Thymus (tissue), 11 donors: ENCODE data around the gene APMAP. TPM values are rescaled to one million over a fixed set of nuclear protein-coding genes. Genes with fewer than 3 reads are reported as not detected.
"Not testable (repeated sequence)": the region's sequence is repeated elsewhere in the genome, so short reads cannot be mapped to it uniquely, and the experiment has no call there.

Experiments used
- DNase-seq, 9 donors: peaks; one replicate each; pipeline ENCODE4 v3.0.0-alpha.2; 2013; ENCODE audit warnings: low spot score in 9 of 9, low read depth in 6 of 9, missing footprints in 1 of 9
- H3K27ac ChIP-seq, 2 donors: one replicate each; pipeline ENCODE4 v1.5.1; 2013; ENCODE audit warnings: control low read depth in 1 of 2, low read depth in 1 of 2, low read length in 1 of 2, mild to moderate bottlenecking in 1 of 2, moderate library complexity in 1 of 2
- H3K27me3 ChIP-seq, 2 donors: one replicate each; pipeline ENCODE4 v1.5.1; 2013; ENCODE audit warnings: low read length in 1 of 2; ENCODE audit not compliant: control insufficient read depth in 2 of 2, insufficient read depth in 1 of 2
- H3K36me3 ChIP-seq, 2 donors: one replicate each; pipeline ENCODE4 v1.5.1; 2013; ENCODE audit warnings: low read length in 1 of 2, mild to moderate bottlenecking in 1 of 2, moderate library complexity in 1 of 2; ENCODE audit not compliant: control insufficient read depth in 2 of 2, insufficient read depth in 2 of 2
- H3K4me1 ChIP-seq, 2 donors: one replicate each; pipeline ENCODE4 v1.5.1; 2013; ENCODE audit warnings: low read length in 2 of 2; ENCODE audit not compliant: control insufficient read depth in 2 of 2, insufficient read depth in 2 of 2
- H3K4me3 ChIP-seq, 2 donors: one replicate each; pipeline ENCODE4 v1.5.1; 2013; ENCODE audit warnings: low read length in 2 of 2, control low read depth in 1 of 2, mild to moderate bottlenecking in 1 of 2
- H3K9me3 ChIP-seq, 2 donors: one replicate each; pipeline ENCODE4 v1.5.1; 2013; ENCODE audit warnings: low read length in 1 of 2, mild to moderate bottlenecking in 1 of 2; ENCODE audit not compliant: control insufficient read depth in 2 of 2, insufficient read depth in 1 of 2
- WGBS: extraction: QIAGEN DNeasy Blood & Tissue Kit; methylation state at CpG from one replicate; pipeline ENCODE4 v1.1.7; 2013; 5-methylcytosine and 5-hydroxymethylcytosine counted together
- polyA plus RNA-seq: library from polyadenylated mRNA; stranded (reverse); fragments of 200-250 nt; gene quantifications from one replicate; pipeline ENCODE4 v1.2.3, GENCODE V29; 2013
- total RNA-seq: library from RNA; stranded (reverse); fragments of 120-200 nt; gene quantifications from one replicate; pipeline ENCODE4 v1.2.4, GENCODE V29; 2013
- donor health status: healthy.

The APMAP gene
- total and polyA plus RNA-seq, 2 donors: 49.3 to 53.4 TPM

DNA sequence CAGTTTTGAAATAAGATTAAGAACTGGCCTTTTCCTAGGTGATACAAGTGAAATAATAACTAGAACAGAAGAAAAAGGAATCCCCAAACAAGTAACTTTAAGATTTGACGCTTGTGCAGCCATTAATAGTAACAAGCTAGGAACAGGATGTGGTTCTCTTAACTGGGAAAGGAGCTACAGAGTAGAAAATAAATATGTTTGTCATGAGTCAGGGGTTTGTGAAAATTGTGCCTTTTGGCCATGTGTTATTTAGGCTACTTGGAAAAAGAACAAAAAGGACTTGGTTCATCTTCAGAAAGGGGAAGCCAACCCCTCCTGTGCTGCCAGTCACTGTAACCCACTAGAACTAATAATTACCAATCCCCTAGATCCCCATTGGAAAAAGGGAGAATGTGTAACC is 60.7 kb downstream of the APMAP start:
- WGBS: 2% methylated on average over 1 of the region's 1 CpG
- H3K27ac ChIP-seq: not testable (repeated sequence)

DNA sequence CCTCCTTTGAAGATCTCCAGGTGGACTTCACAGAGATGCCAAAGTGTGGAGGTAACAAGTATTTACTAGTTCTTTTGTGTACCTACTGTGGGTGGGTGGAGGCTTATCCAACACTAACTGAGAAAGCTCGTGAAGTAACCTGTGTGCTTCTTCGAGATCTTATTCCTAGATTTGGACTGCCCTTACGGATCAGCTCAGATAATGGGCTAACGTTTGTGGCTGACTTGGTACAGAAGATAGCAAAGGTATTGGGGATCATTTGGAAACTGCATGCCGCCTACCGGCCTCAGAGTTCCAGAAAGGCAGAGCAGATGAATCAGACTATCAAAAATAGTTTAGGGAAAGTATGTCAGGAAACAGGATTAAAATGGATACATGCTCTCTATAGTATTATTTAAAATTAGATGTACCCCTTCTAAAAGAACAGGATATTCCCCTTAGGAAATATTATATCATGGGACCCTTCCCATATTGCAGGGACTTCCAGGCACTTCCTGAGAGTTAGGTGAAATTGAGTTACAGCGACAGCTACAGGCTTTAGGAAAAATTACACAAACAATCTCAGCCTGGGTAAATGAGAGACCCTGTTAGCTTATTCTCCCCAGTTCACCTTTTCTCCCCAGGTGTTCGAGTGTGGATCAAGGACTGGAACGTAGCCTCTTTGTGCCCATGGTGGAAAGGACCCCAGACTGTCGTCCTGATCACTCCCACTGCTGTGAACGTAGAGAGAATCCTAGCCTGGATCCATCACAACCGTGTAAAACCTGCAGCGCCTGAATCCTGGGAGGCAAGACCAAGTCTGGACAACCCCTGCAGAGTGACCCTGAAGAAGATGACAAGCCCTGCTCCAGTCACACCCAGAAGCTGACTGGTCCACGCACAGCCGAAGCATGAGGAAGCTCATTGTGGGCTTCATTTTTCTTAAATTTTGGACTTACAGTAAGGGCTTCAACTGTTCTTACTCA is 61.5 kb downstream of the APMAP start:
- DNase-seq, H3K4me3 ChIP-seq: not testable (repeated sequence)

More for the DNA sequence above, 60.7 kb downstream of the APMAP start:
- H3K4me3 ChIP-seq, H3K27me3 ChIP-seq, H3K36me3 ChIP-seq, DNase-seq: not testable (repeated sequence)
- Histone ChIP-seq H3K4me1 (peaks cover 24 to 31% of the 10 kb centered on the region in 2 donors), H3K9me3 (peaks cover 0 to 20% of the 10 kb centered on the region in 2 donors)

DNA sequence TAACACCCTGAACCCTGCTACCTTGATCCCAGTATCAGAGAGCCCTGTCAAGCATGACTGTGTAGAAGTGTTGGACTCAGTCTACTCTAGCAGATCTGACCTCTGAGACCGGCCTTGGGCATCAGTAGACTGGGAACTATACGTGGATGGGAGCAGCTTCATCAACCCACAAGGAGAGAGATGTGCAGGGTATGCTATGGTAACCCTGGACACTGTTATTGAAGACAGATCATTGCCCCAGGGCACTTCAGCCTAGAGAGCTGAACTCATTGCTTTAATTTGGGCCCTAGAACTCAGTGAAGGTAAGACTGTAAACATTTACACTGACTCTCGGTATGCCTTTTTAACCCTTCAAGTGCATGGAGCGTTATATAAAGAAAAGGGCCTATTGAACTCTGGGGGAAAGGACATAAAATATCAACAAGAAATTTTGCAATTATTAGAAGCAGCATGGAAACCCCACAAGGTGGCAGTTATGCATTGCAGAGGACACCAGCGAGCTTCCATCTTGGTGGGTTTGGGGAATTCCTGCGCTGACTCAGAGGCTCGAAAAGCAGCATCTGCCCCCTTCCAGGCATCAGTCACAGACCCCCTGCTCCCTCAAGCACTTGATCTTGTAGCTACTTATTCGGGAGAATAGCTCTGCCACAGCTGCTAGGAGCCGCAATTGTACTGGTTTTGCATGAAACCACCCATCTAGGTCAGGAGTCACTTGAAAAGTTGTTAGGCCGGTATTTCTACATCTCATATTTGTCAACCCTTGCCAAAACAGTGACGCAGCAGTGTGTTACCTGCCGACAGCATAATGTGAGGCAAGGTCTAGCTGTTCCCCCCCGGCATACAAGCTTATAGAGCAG is 62.5 kb downstream of the APMAP start:
- H3K4me3 ChIP-seq, H3K36me3 ChIP-seq, DNase-seq, H3K9me3 ChIP-seq, H3K27me3 ChIP-seq: not testable (repeated sequence)
- H3K4me1 ChIP-seq: peaks cover 24 to 29% of the 10 kb centered on the region in 2 donors
- WGBS: 90% methylated on average over 13 of the region's 13 CpGs
- peak overlapping the region in 1 of 2 donors; percentile 47 for H3K27ac ChIP-seq

More for the DNA sequence above, 61.5 kb downstream of the APMAP start:
- not testable (repeated sequence) for H3K27me3 ChIP-seq, H3K36me3 ChIP-seq
- peaks cover 24 to 31% of the 10 kb centered on the region in 2 donors for H3K4me1 ChIP-seq
- WGBS: 74% methylated on average over 15 of the region's 15 CpGs
- peak overlapping the region in 1 of 2 donors; percentile 47 for H3K27ac ChIP-seq
- H3K9me3 ChIP-seq: peaks cover 0 to 11% of the 10 kb centered on the region in 2 donors

DNA sequence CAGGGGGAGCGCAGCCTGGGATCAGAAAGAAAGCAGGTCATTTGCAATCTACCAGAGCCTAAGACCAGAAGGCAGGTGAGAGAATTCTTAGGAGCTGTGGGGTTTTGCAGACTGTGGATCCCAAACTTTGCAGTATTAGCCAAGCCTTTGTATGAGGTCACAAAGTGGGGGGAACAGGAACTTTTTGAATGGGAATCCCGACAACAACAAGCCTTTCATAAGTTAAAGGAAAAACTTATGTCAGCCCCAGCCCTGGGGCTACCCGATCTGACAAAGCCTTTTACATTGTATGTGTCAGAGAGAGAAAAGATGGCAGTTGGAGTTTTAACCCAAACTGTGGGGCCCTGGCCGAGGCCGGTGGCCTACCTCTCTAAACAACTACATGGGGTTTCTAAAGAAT is 63.3 kb downstream of the APMAP start:
- peaks cover 18 to 21% of the 10 kb centered on the region in 2 donors for H3K4me1 ChIP-seq
- not testable (repeated sequence) for H3K36me3 ChIP-seq, H3K27me3 ChIP-seq, H3K27ac ChIP-seq, H3K9me3 ChIP-seq, H3K4me3 ChIP-seq, DNase-seq
- 94% methylated on average over 5 of the region's 5 CpGs for WGBS

DNA sequence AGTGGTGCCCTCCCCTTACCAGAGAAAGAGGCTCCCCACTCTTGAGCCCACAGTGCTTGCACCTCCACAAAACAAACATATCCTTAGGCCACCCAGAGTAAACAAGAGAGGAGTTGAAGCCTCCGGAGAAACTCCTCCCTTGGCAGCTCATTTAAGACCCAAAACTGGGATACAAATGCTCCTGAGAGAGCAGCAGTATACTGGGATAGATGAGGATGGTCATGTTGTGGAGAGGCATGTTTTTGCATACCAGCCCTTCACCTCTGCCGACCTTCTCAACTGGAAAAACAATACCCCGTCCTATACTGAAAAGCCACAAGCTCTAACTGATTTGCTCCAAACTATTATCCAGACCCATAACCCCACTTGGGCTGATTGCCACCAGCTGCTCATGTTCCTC is 71.8 kb downstream of the APMAP start:
- not testable (repeated sequence) for H3K36me3 ChIP-seq, H3K27ac ChIP-seq, H3K9me3 ChIP-seq, H3K27me3 ChIP-seq, DNase-seq, H3K4me3 ChIP-seq
- peaks cover 5 to 12% of the 10 kb centered on the region in 2 donors for H3K4me1 ChIP-seq
- WGBS: 98% methylated on average over 3 of the region's 3 CpGs

DNA sequence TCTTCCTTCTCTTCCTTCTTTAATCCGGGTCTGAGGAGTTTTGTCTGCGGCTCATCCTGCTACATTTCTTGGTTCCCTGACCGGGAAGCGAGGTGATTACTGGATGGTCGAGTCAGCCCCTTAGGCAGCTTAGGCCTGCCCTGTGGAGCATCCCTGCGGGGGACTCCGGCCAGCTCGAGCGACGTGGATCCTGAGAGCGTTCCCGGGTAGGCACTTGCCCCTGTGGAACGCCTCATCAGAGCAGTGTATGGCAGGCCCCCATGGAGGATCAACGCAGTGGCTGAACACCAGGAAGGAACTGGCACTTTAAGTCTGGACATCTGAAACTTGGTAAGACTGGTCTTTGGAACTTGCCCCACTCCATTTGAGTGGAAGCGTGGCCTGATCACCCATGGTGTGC is 72.9 kb downstream of the APMAP start:
- not testable (repeated sequence) for H3K27me3 ChIP-seq, DNase-seq, H3K4me3 ChIP-seq, H3K36me3 ChIP-seq, H3K27ac ChIP-seq, H3K9me3 ChIP-seq
- H3K4me1 ChIP-seq: peaks cover 5 to 12% of the 10 kb centered on the region in 2 donors
- 99% methylated on average over 15 of the region's 15 CpGs for WGBS

DNA sequence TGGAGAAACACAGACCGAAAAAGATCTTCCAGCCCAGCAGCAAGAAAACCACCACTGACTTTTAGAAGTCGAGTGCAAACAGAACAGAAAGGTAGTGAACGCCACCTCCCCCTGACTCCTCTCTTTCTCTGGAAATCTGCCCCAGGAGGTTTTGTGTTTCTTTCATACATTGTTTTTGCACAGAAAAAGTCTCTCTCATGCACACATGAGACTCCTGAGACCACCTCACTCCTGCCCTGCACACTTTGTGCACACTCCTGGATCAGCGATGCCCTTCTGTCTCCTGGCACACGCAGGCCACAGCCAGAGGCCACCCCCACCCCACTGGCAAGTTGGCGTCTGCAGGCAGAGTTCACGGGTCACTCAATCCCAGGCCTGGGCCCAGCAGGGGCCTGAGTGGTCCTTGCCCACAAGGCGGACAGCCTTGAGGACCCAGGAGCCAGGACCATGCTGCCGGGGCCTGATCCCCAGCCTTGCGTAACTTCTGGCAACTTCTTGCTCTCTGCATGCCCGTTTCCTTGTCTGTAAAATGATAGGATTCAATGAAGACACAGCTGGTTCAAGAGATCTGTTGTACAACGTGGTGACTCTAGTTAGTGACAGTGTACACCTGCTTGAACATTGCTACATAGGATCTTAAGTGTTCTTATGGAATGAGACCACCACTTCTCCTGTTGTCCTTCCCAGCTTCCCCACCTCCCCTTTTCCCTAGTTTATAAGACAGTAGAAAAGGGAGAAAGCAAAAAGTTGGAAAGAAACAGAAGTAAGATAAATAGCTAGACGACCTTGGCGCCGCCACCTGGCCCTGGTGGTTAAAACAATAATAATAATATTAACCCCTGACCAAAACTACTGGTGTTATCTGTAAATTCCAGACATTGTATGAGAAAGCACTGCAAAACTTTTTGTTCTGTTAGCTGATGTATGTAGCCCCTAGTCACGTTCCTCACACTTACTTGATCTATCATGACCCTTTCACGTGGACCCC is 73.7 kb downstream of the APMAP start:
- Histone ChIP-seq H3K9me3 (no peaks in the 10 kb centered on the region), H3K36me3 (no peaks in the 10 kb centered on the region), H3K27ac (no peak overlapping the region), H3K4me3 (no peak overlapping the region), H3K27me3 (peaks cover 0 to 5% of the 10 kb centered on the region in 2 donors), H3K4me1 (peaks cover 5 to 12% of the 10 kb centered on the region in 2 donors)
- DNase-seq: no peak
- WGBS: 71% methylated on average over 17 of the region's 17 CpGs

DNA sequence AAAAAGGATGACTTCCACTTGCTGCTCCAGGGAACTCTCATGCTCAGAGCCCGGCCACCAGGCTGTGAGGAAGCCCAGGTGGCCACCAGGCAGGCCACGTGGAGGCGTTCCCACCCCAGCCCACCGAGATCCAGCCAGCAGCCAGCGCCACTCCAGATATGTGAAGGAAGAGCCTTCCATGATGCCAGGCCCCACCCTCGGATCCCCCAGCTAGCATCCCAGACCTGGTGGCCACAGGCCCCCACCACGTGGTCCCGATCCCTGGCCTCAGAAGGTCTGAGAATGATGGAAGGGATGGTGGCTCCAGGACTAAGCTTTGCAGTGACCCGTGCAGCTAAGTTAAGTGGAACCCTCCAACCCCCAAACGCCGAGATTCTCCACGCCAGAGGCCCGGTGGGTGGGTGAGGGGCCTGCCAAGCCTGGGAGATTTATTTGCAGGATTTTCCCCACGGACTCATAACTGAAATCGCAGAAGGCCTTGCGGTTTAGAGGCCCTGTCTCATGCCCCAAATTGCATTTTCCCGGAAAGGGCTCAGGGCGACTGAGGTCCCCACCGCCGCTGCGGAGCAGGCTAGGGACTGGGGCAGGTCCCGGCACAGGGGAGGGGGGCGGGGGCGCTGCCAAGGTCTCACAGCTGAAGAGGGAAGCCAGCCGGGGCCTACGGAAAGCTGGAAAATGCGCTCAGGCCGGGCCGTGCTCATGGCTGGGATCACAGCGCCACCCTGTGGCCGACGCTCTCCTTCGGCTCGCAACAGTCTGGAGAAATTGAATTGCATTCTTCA is 74.6 kb downstream of the APMAP start:
- 35% methylated on average over 34 of the region's 34 CpGs for WGBS
- Histone ChIP-seq H3K4me3 (no peak overlapping the region), H3K27me3 (peaks cover 0 to 5% of the 10 kb centered on the region in 2 donors), H3K4me1 (peaks cover 5 to 12% of the 10 kb centered on the region in 2 donors), H3K27ac (no peak overlapping the region), H3K36me3 (no peaks in the 10 kb centered on the region), H3K9me3 (no peaks in the 10 kb centered on the region)
- peak; percentile 29 to 79 (median 56) for DNase-seq
